K562 (cell line): ENCODE results near the gene BARHL2. TPM values are rescaled to one million over a fixed set of nuclear protein-coding genes. Genes with fewer than 3 reads are reported as not detected.

Experiments used
- ATAC-seq: fragments of 200-7000 bp; cut with Tn5 transposase; 3 replicates; pipeline ENCODE4 v1.9.1; 2020; ENCODE audit warnings: moderate library complexity
- BruUV-seq: library from RNA; stranded (reverse); fragments of 400-500 nt; replicated peaks from 2 replicates; lab custom pipeline; 2021; lab: Mats Ljungman, UMichigan
- CTCF ChIA-PET: fragments of 300-600 bp; formaldehyde crosslinking; extraction: SDS; loops from one replicate; lab custom pipeline; 2021; ENCODE audit warnings: low intra/inter-chr PET ratio; lab: Yijun Ruan, JAX
- POLR2A ChIA-PET: fragments of 300-600, 350-650 bp; sonication (Branson Sonifier 250); formaldehyde crosslinking; extraction: SDS; loops from one replicate; lab custom pipeline; 2021; ENCODE audit warnings: antibody characterized with exemption, inconsistent platforms; lab: Yijun Ruan, JAX
- DNase-seq, 4 experiments: peaks; one replicate each; pipeline versions ENCODE4 v3.0.0 to v3.0.0-alpha.2; 2011 to 2018; ENCODE audit warnings: low spot score in 3 of 4, mixed read lengths in 3 of 4; ENCODE audit errors: extremely low read depth in 1 of 4
- FAIRE-seq: peaks from 2 replicates; lab custom pipeline; 2011; peaks lifted over from hg19 to GRCh38; lab: Jason Lieb, UNC
- H2AFZ ChIP-seq: 2 replicates; pipeline ENCODE4 v1.6.0; 2011; ENCODE audit warnings: low read depth, low read length, control low read depth, inconsistent platforms
- H3K27ac ChIP-seq: fragments of 200-600 bp; 3 replicates; pipeline ENCODE4 v1.8.0; 2011; ENCODE audit warnings: low read depth, mild to moderate bottlenecking, control low read depth, inconsistent platforms, low read length, moderate library complexity, mixed read lengths; ENCODE audit errors: extremely low read depth
- H3K27me3 ChIP-seq, 2 experiments: fragments of 300-600 bp in 1 of 2; 2 replicates in 1 of 2; 3 replicates in 1 of 2; pipeline versions ENCODE4 v1.6.0 to v1.8.0; 2011; ENCODE audit warnings: inconsistent platforms in 2 of 2, low read length in 2 of 2, mild to moderate bottlenecking in 1 of 2, mixed read lengths in 1 of 2, moderate library complexity in 1 of 2; ENCODE audit not compliant: control insufficient read depth in 2 of 2, insufficient read depth in 2 of 2
- H3K36me3 ChIP-seq: fragments of 300-600 bp; 3 replicates; pipeline ENCODE4 v1.8.0; 2011; ENCODE audit warnings: mild to moderate bottlenecking, low read length, inconsistent platforms; ENCODE audit not compliant: control insufficient read depth, insufficient read depth
- H3K4me1 ChIP-seq, 2 experiments: fragments of 200-600 bp in 1 of 2; replicated peaks in 1 of 2; 2 replicates in 1 of 2; 3 replicates in 1 of 2; pipeline versions ENCODE4 v1.5.1 to v1.8.0; 2011; ENCODE audit warnings: inconsistent platforms in 2 of 2, low read length in 2 of 2, mild to moderate bottlenecking in 1 of 2, mixed read lengths in 1 of 2, moderate library complexity in 1 of 2; ENCODE audit not compliant: control insufficient read depth in 2 of 2, insufficient read depth in 2 of 2
- H3K4me2 ChIP-seq: 2 replicates; pipeline ENCODE4 v1.6.1; 2011; ENCODE audit warnings: low read length, control low read depth, inconsistent platforms, mixed read lengths; ENCODE audit not compliant: insufficient read depth
- H3K4me3 ChIP-seq: fragments of 200-600 bp; sonication (generic), shearing (Covaris generic); 2 replicates; pipeline ENCODE4 v1.5.1; 2016; ENCODE audit warnings: control low read depth, inconsistent platforms
- H3K79me2 ChIP-seq: fragments of 200-600 bp; 3 replicates; pipeline ENCODE4 v1.8.0; 2011; ENCODE audit warnings: low read length, inconsistent platforms; ENCODE audit not compliant: control insufficient read depth, insufficient read depth
- H3K9ac ChIP-seq, 2 experiments: 2 replicates each; pipeline versions ENCODE4 v1.6.0 to v1.6.1; 2011; ENCODE audit warnings: low read depth in 2 of 2, low read length in 2 of 2, control low read depth in 1 of 2, inconsistent platforms in 1 of 2, mild to moderate bottlenecking in 1 of 2, mixed read lengths in 1 of 2; ENCODE audit not compliant: insufficient read depth in 1 of 2
- H3K9me1 ChIP-seq: one replicate; pipeline ENCODE4 v1.6.0; 2011; ENCODE audit warnings: inconsistent platforms, mild to moderate bottlenecking, low read length, moderate library complexity; ENCODE audit not compliant: control insufficient read depth, insufficient read depth
- H3K9me3 ChIP-seq: replicated peaks from 2 replicates; pipeline ENCODE4 v1.5.1; 2011; ENCODE audit warnings: low read depth, low read length, inconsistent platforms; ENCODE audit not compliant: control insufficient read depth, insufficient read depth
- H4K20me1 ChIP-seq: replicated peaks from 2 replicates; pipeline ENCODE4 v1.6.1; 2011; ENCODE audit warnings: low read length, inconsistent platforms, mixed read lengths; ENCODE audit not compliant: control insufficient read depth, insufficient read depth
- ADNP ChIP-seq: fragments of 200-800 bp; sonication (Bioruptor generic); IDR thresholded peaks from 2 replicates; pipeline ENCODE4 v1.6.1; 2016; ENCODE audit warnings: missing genetic modification characterization, missing compliant biosample characterization
- CEBPG ChIP-seq, 3 experiments: fragments of 200-800 bp in 1 of 3; sonication (Bioruptor generic) in 1 of 3; sonication (generic) in 1 of 3; formaldehyde crosslinking in 1 of 3; IDR thresholded peaks in 2 of 3; conservative IDR thresholded peaks in 1 of 3; 2 replicates each; pipeline versions ENCODE4 v1.6.1 to v1.8.0; 2016 to 2022; ENCODE audit warnings: missing compliant biosample characterization in 2 of 3, missing genetic modification characterization in 2 of 3, mild to moderate bottlenecking in 1 of 3, missing genetic modification reagents in 1 of 3
- FOXA1 ChIP-seq: fragments of 450-650 bp; IDR thresholded peaks from 2 replicates; pipeline ENCODE4 v1.6.1; 2016; ENCODE audit warnings: mild to moderate bottlenecking, borderline replicate concordance
- KLF6 ChIP-seq: fragments of 250-450 bp; sonication (Bioruptor Pico); IDR thresholded peaks from 2 replicates; pipeline ENCODE4 v1.4.0; 2020; ENCODE audit warnings: mild to moderate bottlenecking, moderate library complexity, borderline replicate concordance
- MCM7 ChIP-seq, 2 experiments: fragments of 450-650 bp; IDR thresholded peaks; 2 replicates each; pipeline ENCODE4 v1.6.1; 2016 to 2018
- PML ChIP-seq: IDR thresholded peaks from 2 replicates; pipeline ENCODE4 v1.6.1; 2012; ENCODE audit warnings: low read length, inconsistent platforms
- ZBTB17 ChIP-seq: fragments of 450-650 bp; formaldehyde crosslinking; IDR thresholded peaks from 2 replicates; pipeline ENCODE4 v1.4.0; 2020; ENCODE audit warnings: mild to moderate bottlenecking
- ZC3H4 ChIP-seq: sonication (generic); formaldehyde crosslinking; IDR thresholded peaks from 2 replicates; pipeline ENCODE4 v1.9.0; 2021; ENCODE audit warnings: missing genetic modification reagents, borderline replicate concordance
- ZNF696 ChIP-seq: fragments of 250-450 bp; sonication (Bioruptor Pico); conservative IDR thresholded peaks from 2 replicates; pipeline ENCODE4 v1.4.0; 2020; ENCODE audit warnings: mild to moderate bottlenecking, moderate library complexity
- ZNF699 ChIP-seq: fragments of 250-450 bp; sonication (Bioruptor Pico); IDR thresholded peaks from 2 replicates; pipeline ENCODE4 v1.8.0; 2021; ENCODE audit warnings: mild to moderate bottlenecking, moderate library complexity; ENCODE audit not compliant: insufficient replicate concordance
- WGBS: fragments of 100-300 bp; shearing (Covaris generic); methylation state at CpG from one replicate; pipeline ENCODE4 v1.1.6; 2016; ENCODE audit warnings: low coverage, mixed read lengths; ENCODE audit not compliant: insufficient coverage; ENCODE audit errors: missing lambda C conversion rate; 5-methylcytosine and 5-hydroxymethylcytosine counted together
- in situ Hi-C: fragments of 300-500 bp; cut with MboI; formaldehyde crosslinking; loops from 4 replicates; pipeline ENCODE4 v1.15.0; 2018; ENCODE audit warnings: inconsistent platforms, mixed read lengths
- intact Hi-C: fragments of 100-400 bp; cut with micrococcal nuclease; formaldehyde crosslinking; loops from 2 replicates; pipeline ENCODE4 v1.14.2; 2022
- polyA plus RNA-seq, 8 experiments: library from polyadenylated mRNA; depleted of rRNA in 4 of 8; stranded (reverse) in 5 of 8; unstranded in 3 of 8; fragments of >200 nt; fragmentation: Nextera tagmentation in 2 of 8; fragmentation: Illumina TruSeq in 1 of 8; extraction: Ambion mirVana in 2 of 8; extraction: Trizol in 1 of 8; gene quantifications; 2 replicates each; pipeline versions ENCODE4 v1.2.1 to v1.2.3, GENCODE V29; 2011 to 2014; ENCODE audit warnings: inconsistent platforms in 1 of 8, missing spikeins in 1 of 8
- total RNA-seq, 7 experiments: library from RNA; depleted of rRNA in 6 of 7; stranded (reverse); fragments of >200 nt in 6 of 7; fragmentation: Illumina TruSeq in 2 of 7; extraction: Trizol in 2 of 7; gene quantifications; 2 replicates each; pipeline versions ENCODE4 v1.2.1 to v1.2.3, GENCODE V29; 2011 to 2021; ENCODE audit warnings: low replicate concordance in 1 of 7
- TF ChIP-seq, protein P1 (sequence below): sonication (generic); formaldehyde crosslinking; IDR thresholded peaks from 2 replicates; pipeline ENCODE4 v1.8.0; 2022; ENCODE audit warnings: missing genetic modification reagents, mild to moderate bottlenecking, moderate library complexity, borderline replicate concordance
- TF ChIP-seq, protein P2 (sequence below): fragments of 450-650 bp; IDR thresholded peaks from 2 replicates; pipeline ENCODE4 v1.6.1; 2016; ENCODE audit warnings: low read depth, mild to moderate bottlenecking, moderate library complexity
- TF ChIP-seq, protein P3 (sequence below), 2 experiments: fragments of 450-650 bp in 1 of 2; sonication (generic) in 1 of 2; formaldehyde crosslinking in 1 of 2; IDR thresholded peaks in 1 of 2; conservative IDR thresholded peaks in 1 of 2; 2 replicates each; pipeline versions ENCODE4 v1.6.1 to v1.8.1; 2016 to 2023; ENCODE audit warnings: mild to moderate bottlenecking in 2 of 2, moderate library complexity in 2 of 2, inconsistent platforms in 1 of 2, missing genetic modification reagents in 1 of 2

Gene BARHL2
- total and polyA plus RNA-seq, 9 of the 15 experiments (the other 6 are each of a cell fraction or from before 2014, with no cell fraction given) = 0.06 to 0.11 (median 0.09) TPM; not detected in 6

DNA sequence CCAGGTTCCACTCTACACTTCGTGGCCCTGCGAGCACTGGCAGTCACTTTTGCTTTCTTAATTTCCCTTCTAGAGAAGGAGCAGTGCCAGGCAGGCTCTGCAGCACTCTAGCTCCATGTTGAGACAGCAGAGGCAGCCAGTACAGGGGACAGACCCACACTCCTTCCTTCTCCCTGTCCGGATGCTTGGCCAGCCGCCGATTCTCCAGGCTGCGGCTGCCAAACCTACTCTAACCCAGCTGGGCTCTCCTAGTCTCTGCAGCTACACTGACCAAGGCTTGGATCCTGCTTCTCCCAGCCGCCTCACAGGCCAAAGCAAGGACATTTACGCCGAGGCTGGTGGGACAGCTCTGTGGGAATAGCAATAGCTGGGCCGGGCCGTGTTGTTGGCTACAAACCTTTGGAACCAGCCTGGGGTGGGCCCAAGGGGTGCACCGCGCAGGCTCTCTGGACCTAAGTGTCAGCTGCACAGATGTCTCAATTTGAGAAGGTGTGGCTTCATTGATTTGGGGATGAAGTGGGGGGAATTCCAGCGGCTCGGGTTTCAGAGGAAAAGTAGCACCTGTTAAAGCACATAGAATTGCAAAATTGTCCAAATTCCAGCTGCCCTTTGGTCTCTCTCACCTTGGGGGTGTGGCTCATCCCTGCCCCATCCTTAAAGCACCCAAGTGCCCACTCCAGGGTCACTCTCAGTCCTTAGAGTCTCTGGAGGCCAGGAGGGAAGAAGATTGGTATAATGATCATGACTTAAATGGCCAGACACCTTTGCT, 3.2 kb downstream of the BARHL2 start:
- DNase-seq = no peak
- ChIA-PET POLR2A (interaction anchor here (0.6 to 1.3 kb wide), 3 partner anchors 50 to 1155 kb away, joined by 3 read pairs; partner anchors contain the start of gene ZNF644), CTCF (no interaction called here)
- TF ChIP-seq ZNF696 (no peak), CEBPG (CRISPR knock-in tag; IDR thresholded peaks at IDR 0.05) (no peak), CEBPG (tag; conservative IDR thresholded peaks at IDR 0.05 in 1 of 2, IDR thresholded peaks at IDR 0.05 in 1 of 2) (no peak), ZC3H4 (CRISPR knock-in tag) (no peak), MCM7 (IDR thresholded peaks at IDR 0.05) (no peak), PML (no peak), ZBTB17 (no peak), KLF6 (CRISPR knock-in tag) (no peak), ADNP (tag) (no peak), ZNF699 (CRISPR knock-in tag) (no peak), FOXA1 (no peak)
- TF ChIP-seq, protein P1, sequence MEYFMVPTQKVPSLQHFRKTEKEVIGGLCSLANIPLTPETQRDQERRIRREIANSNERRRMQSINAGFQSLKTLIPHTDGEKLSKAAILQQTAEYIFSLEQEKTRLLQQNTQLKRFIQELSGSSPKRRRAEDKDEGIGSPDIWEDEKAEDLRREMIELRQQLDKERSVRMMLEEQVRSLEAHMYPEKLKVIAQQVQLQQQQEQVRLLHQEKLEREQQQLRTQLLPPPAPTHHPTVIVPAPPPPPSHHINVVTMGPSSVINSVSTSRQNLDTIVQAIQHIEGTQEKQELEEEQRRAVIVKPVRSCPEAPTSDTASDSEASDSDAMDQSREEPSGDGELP = no peak
- TF ChIP-seq, protein P2, sequence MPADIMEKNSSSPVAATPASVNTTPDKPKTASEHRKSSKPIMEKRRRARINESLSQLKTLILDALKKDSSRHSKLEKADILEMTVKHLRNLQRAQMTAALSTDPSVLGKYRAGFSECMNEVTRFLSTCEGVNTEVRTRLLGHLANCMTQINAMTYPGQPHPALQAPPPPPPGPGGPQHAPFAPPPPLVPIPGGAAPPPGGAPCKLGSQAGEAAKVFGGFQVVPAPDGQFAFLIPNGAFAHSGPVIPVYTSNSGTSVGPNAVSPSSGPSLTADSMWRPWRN = no peak
- TF ChIP-seq, protein P3, sequence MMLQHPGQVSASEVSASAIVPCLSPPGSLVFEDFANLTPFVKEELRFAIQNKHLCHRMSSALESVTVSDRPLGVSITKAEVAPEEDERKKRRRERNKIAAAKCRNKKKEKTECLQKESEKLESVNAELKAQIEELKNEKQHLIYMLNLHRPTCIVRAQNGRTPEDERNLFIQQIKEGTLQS (IDR thresholded peaks at IDR 0.05) = no peak
- TF ChIP-seq, protein P3 (CRISPR knock-in tag; conservative IDR thresholded peaks at IDR 0.05) = no peak
- TF ChIP-seq, all 486 proteins: peak for 0
- no peak overlapping the region for H3K27ac ChIP-seq
- H3K27me3 ChIP-seq = peaks cover 57 to 69% of the 10 kb centered on the region in 2 experiments
- no peaks in the 10 kb centered on the region for H3K36me3 ChIP-seq
- H3K4me1 ChIP-seq = peaks cover 0 to 38% of the 10 kb centered on the region in 2 experiments; a peak in 3 of 5 replicates
- FAIRE-seq = no peak
- no peak for ATAC-seq
- H3K4me3 ChIP-seq = no peak overlapping the region
- no peaks in the 10 kb centered on the region for H4K20me1 ChIP-seq
- no peaks in the 10 kb centered on the region for H3K79me2 ChIP-seq
- H2AFZ ChIP-seq = no peak overlapping the region
- intact Hi-C loops (no loop called here), in situ Hi-C loops (no loop called here)
- H3K9me3 ChIP-seq = no peaks in the 10 kb centered on the region
- peak overlapping the region in 1 of 2 experiments; percentile 46; a peak in 1 of 4 replicates for H3K9ac ChIP-seq
- H3K9me1 ChIP-seq = no peaks in the 10 kb centered on the region
- WGBS = 6% methylated on average over 15 of the region's 15 CpGs
- no TSS peak for BruUV-seq
- H3K4me2 ChIP-seq = no peak overlapping the region
